Measurements from ENCODE around the gene XDH.

DNA sequence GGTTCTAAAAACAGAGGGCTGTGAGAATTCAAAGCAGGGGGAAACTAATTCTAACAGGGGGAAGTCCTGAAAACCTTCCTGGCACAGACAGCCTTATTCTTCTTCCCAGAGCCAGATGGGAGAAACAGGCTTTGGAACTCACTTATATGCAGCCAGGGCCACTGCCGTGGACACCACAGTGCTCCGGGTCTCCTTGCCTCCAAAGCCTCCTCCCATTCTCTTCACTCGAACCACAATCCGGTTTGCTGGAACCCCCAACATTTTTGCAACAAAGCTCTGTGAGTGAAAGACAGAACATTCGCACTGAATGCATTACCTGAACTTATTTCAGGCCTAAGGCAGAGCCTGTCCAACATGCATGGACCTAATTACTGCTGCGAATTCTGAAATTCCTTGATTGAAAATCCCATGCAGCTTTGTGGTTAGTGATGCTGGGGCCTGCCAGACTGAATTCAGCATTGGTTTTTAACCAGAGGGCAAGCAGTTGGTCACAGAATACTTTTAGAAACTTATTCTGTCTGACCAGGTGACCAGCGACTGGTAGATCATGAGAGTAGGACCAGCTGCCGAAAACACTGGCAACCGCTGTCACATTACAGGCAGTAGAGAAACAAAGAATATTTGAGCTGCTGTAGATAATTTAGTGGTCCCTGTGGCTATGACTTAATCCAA is 48.6 kb downstream of the XDH start:
- TF ChIP-seq, protein P1, sequence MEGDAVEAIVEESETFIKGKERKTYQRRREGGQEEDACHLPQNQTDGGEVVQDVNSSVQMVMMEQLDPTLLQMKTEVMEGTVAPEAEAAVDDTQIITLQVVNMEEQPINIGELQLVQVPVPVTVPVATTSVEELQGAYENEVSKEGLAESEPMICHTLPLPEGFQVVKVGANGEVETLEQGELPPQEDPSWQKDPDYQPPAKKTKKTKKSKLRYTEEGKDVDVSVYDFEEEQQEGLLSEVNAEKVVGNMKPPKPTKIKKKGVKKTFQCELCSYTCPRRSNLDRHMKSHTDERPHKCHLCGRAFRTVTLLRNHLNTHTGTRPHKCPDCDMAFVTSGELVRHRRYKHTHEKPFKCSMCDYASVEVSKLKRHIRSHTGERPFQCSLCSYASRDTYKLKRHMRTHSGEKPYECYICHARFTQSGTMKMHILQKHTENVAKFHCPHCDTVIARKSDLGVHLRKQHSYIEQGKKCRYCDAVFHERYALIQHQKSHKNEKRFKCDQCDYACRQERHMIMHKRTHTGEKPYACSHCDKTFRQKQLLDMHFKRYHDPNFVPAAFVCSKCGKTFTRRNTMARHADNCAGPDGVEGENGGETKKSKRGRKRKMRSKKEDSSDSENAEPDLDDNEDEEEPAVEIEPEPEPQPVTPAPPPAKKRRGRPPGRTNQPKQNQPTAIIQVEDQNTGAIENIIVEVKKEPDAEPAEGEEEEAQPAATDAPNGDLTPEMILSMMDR (IDR thresholded peaks at IDR 0.05) = no peak
- TF ChIP-seq EP300 (IDR thresholded peaks at IDR 0.05) (no peak), POLR2A (IDR thresholded peaks at IDR 0.05) (no peak)

All from ovary (tissue), 3 donors.